GM19025 (cell line): ENCODE data around the gene RPP21.

Experiments used
- ATAC-seq: cut with Tn5 transposase; IDR thresholded peaks from one replicate; pipeline ENCODE4 v1.9.1; 2021; ENCODE audit warnings: mild to moderate bottlenecking, low read depth, moderate library complexity; ENCODE audit not compliant: unreplicated experiment

Gene RPP21

DNA sequence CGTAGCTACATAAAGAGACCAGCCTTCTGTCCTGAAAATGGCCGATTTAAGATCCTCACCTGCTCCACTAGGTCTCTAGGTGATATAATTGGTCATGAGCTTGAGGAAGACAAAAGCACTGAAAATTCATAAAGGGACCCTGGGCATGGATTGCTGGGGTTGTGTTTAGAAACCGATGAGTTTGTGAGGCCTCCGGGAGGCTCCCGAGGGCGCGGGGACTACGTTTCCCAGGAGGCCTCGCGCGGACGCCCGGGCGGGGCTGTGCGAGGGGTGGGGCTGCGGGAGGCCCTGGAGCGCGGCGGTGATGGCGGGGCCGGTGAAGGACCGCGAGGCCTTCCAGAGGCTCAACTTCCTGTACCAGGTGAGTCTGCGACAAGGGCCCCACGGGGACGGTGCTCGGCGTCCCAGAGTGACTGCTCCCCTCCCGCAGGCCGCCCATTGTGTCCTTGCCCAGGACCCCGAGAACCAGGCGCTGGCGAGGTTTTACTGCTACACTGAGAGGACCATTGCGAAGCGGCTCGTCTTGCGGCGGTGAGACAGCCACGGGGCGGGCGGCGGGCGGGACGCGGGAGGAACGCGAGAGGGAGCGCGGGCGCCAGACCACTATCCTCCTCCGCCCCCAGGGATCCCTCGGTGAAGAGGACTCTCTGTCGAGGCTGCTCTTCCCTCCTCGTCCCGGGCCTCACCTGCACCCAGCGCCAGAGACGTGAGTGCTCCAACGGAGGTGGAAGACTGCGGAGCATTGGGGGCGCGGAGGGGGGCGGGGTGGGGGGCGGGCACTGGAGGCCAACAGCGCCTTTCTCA, at the start of gene RPP21:
Gene RPP21, plus strand, starts transcription at position 289 of the 804 bp plus-strand sequence. Its CDS starts 16 bp downstream, at position 305.
- ATAC-seq = peak; percentile 91

DNA sequence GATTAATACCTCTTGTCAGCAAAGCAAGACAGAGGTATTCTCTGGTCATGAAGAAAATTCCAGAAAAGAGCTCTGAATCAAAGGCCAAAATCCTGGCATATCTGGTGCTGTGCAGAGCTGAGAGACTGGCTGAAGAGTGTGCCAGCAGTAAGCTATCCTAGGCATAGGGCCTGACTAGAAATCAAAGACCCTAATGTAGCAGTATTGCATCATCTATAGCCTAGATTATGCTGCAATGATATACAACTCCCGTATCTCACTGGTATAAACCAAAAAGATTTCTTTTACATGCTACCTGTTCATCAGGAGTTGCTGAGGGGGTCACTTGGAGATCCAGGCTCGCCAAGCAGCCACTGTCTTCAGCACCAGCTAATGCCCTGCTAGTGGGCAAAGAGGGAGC, 49.1 kb upstream of the RPP21 start:
- ATAC-seq = no peak

DNA sequence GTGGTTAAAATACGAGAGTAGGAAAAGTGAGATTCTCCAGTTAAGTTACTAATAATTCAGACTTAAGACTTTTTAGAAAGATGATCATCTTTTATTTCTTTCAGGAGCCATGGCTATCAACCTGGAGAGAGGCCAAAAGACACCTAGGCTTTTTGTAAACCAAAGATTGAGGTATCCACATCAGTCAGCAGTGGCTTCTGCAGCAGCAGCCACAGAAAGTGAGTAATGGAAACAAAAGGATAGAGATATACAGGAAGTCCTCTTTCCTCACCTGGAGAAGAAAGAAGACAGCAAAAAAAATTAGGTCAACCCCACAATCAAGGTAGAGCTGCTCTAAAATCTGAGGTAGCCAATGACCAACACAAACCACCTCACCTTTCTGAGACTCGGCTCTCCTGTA, 41.0 kb upstream of the RPP21 start:
- no peak for ATAC-seq

DNA sequence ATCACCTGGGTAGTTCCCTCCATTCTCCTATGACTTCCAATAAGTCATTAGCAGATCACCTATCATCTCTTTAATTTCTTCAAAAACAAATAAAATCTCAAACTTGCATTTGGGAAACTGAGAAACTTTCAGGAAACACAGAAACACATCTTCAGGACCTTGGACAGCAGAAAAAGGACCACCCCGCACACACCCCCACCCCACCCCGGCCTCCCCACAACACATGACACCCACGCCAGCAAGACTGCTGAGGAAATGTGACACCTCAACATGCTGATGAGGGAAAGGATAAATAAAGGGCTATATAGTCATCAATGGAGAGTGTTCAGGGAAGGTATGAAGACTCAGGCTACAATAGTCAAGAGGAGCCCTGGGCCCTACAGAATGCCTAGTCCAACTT, 33.9 kb upstream of the RPP21 start:
- ATAC-seq = no peak

DNA sequence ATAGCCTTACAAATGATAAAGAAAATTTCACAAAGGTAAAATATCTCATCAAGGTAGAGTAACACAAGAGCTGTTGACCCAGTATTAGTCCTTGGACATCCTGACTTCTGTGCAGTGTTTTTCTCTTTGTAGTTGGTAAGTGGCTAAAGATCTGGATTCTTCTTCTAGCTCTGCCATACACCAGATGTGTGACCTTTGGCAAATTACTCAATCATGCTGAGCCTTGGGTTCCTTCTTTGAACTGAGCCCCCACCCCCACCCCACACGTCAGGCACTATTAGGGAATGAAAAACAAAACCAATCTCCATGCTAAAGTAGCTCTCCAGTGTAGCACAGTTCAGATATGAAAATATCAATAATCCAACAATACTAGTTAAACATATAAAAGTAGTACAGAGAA, 33.3 kb upstream of the RPP21 start:
- ATAC-seq = no peak

DNA sequence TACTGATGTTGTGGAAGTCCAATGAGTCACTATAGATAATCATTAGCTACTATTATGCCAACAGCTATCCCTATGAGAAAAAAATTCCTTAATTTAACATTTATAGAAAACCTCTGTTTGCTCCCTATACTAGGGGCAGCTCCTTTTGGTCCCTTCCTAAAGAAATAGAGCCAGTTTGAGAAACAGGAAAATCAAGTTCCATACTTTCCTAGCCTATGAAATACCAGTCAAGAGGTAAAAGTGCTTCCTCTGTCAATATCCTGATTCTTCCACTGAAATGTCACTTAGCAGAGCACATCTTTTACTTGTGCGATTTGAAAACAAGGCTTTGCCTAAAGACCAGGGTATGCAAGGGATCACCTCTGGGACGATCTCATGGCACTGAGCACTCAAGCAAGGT, 32.7 kb upstream of the RPP21 start:
- no peak for ATAC-seq

DNA sequence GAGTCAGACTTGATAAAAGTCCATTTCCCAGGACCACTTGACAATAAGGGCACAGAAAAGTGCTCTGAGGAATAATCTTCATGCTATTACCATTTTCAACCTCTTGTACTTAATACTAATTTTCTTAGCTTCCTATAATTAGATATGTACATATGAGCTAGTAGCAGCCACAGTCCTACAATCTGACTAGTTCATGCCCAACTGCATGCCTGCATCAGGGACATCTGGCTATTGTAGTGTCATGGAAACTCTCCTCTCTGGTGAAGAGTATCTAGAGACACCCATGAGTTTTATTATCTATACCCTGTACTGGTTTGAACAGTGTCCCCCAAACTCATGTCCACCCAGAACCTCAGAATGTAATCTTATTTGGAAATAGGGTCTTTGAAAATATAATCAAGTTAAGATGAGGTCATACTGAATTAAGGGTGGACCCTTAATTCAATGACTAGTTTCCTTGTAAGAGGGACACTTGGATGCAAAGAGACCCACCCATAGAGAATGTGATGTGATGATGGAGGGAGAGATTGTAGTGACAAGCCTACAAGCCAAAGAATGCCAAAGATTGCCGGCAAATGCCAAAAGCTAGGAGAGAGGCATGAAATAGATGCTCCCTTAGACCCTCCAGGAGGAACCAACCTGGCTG, 32.2 kb upstream of the RPP21 start:
- ATAC-seq = no peak

DNA sequence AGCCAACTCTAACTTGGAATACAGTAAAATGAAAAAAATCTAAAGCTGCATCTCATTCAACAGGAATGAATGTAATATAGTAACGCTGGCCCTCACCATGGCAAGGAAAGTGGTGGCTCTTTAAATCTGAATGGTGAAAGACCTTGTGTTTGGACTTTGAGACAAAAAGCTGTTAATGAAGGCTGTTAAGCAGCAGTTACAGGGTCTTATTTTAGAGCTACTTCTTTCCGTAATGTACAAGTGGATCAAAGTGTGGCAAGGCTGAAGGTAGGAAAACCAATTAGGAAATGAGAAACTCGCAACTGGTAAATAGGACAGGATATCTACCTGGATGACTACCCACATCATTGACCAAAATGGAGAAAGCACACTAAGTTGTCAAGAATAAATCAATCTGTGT, 29.8 kb upstream of the RPP21 start:
- ATAC-seq = no peak

DNA sequence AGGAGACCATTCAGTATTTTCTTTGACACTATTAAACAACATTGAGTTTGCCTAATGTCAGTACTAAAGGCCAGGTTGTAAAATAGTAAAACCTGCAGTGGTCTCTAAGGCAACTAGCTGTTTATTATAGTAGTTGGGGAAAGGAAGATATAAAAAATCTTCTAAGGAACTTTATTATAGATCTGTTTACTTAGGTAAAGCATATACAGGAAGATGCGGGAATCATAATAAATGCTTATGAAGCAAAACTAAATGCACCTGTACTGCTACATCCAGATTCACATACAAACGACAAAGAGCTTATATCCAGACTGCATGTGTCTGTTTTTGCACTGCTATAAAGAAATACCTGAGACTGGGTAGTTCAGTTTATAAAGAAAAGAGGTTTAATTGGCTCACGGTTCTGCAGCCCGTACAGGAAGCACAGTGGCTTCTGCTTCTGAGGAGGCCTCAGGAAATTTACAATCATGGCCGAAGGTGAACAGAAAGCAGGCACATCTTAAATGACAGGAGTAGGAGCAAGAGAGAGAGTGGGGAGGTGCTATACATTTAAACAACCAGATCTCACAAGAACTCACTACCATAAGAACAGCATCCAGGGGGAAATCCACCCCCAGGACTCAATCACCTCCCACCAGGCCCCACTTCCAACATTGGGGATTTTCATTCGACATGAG, 26.9 kb upstream of the RPP21 start:
- no peak for ATAC-seq

DNA sequence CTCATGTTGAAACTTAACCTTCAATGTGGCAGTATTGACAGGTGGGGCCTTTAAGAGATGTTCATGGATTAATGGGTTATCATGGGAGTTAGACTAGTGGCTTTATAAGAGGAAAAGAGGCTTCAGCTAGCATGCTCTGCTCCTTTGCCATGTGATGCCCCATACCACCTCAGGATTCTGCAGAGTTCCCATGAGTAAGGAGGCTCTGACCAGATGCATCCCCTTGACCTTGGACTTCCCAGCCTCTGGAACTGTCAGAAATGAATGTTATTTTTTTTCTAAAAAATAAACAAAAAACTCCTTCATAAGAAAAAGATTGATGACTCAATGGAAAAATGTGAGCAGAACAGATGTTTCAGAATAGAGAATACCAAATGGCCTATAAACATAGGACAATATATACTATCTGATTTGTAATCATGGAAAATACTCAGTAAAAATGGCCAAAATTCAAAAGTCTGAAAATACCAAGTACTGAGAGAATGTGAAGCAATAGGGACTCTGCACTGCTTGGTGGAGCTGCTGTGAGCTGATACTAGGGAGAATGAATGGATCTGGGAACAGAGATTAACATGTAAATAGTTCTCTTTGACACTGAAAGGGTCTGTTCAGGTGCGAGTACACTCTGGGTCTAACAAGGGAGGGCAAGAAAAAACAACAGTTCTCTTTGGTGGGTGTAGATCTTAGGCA, 25.7 kb upstream of the RPP21 start:
- ATAC-seq = no peak

DNA sequence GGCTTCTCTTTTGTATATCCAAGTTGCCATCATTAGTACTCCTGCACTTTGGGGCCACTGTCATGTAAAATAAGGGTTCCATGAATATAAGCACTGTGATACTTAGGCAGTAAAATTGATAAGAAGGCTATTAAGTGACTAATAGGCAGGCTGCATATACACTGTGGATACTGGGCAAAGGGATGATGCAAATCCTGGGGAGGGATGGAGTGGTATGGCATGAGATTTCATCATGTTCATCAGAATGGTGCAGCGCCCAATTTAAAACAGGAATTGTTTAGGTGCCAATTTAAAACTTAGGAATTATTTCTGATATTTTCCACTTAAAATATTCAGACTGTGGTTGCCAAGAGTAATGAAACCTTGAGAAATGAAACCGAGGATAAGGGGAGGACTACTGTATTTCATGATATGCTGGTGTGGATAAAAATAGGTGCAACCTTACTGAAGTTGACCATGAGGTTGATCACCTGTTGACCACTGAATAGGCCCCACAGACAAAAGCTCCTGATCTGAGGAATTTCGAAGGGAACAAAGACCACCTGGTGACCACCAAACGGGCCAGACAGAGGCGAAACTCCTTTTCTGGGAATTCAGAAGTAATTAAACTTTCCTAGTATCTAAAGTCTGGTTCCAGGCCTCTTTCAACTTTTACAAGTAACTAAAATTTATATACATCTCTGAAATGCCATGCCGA, 23.1 kb upstream of the RPP21 start:
- no peak for ATAC-seq

DNA sequence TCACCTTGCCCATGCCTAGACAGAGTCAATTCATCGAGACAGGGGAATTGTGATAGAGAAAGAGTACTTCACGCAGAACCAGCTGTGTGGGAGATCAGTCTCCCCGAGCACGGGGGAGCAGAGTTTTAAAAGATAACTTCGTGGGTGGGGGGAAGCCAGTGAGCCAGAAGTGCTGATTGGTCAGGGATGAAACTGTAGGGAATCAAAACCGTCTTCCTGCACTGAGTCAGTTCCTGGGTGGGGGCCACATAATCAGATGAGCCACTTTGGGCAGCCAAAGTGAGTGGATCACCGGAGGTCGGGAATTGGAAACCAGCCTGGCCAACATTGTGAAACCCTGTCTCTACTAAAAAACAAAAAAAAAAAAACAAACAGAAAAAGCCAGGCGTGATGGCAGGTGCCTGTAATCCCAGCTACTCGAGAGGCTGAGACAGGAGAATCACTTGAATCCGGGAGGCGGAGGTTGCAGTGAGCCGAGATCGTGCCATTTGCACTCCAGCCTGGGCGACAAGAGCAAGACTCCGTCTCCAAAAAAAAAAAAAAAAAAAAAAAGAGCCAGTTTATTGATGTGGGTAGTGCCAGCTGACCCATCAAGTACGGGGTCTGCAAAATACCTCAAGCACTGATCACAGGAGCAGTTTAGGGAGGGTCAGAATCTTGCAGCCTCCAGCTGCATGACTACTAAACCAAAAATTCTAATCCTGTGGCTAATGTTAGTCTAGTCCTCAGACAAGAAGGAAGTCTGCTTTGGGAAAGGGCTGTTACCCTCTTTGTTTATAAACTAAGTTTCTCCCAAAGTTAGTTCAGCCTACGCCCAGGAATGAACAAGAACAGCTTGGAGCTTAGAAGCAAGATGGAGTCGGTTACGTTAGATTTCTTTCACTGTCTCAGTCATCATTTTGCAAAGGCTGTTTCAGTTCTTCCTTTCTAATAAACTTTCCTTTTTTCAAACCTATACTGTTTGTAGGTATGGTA, 22.1 kb upstream of the RPP21 start:
- ATAC-seq = no peak

DNA sequence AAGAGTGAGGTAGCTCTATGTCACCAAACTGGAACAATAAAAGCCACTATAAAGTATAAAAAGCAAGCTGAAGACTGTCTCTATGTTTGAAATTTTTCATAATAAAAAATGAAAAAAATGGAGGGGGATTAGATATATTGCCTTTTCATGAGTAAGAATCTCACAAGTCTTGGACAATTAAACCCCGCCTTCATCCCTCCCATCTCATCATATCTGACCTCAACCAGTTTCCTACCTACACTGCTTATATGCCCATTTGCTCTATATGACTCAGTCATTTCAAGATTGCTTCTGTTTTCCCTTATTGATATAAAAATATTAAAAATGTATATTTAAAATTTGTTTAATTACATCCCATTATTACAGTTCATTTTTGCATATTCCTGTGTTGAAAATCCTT, 21.1 kb upstream of the RPP21 start:
- ATAC-seq = no peak

DNA sequence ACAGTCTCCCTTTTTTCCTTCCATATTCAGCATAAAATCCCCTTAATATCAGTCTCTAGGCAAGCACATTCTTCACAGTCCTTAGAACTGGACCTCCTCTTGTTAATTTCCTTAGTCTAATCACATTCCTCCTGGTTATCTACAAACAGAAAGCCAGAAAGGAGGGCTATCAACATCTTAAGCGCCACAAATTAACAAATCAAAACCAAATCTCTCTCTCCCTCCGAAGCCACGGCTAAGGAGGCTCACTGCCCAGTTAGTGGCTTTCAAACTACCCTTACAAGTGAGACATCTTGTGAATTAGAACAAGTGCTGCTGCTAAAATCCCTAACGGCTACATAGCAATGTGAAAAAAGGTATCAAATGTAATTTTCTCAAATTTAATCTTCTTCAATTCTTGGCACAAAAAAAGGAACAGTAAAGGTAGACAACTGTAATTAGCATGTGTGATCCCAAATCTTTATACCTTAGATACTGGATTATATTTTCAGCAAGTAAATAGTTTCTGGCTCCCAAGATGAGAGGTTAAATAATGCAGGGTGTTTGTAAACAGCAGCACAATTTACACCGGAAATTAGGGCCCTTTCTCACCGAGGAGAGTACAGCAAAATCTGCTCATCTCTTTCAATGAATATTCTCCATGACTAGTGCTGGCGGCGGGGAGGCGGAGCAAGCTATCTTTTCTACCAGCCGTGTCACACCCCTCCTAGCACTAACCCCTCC, 19.6 kb upstream of the RPP21 start:
- ATAC-seq = no peak

DNA sequence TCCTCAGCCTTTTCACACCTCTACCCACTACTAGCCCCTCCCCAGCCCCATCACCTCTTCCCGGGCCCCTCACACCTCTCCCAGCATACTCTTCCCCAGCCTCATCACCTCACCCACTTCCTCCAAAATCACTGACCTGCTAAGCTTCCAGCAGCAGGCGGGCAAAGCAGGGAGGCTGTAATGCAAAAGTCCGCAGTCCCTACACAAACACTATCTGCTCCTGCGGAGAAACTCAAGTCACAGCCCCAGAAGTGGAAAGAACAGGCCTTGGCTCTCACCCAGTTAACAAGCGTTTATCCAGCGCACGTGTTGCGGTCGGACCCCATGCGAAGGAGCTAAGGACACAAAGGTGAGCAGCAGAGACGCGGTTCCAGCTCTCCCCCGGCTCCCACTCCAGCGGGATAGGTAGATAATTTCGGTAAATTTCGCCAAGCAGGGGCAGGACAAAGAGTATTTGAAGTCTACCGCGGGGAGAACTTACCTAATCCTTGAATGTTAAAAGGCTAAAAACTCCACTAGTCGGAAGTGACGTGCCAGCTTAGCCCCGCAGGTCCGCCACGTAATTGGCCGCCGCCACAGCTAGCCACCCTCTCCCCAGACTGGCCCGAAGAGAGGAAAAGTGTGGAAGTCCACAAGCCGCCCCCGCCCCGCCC, 19.0 kb upstream of the RPP21 start:
- peak; percentile 36 for ATAC-seq

DNA sequence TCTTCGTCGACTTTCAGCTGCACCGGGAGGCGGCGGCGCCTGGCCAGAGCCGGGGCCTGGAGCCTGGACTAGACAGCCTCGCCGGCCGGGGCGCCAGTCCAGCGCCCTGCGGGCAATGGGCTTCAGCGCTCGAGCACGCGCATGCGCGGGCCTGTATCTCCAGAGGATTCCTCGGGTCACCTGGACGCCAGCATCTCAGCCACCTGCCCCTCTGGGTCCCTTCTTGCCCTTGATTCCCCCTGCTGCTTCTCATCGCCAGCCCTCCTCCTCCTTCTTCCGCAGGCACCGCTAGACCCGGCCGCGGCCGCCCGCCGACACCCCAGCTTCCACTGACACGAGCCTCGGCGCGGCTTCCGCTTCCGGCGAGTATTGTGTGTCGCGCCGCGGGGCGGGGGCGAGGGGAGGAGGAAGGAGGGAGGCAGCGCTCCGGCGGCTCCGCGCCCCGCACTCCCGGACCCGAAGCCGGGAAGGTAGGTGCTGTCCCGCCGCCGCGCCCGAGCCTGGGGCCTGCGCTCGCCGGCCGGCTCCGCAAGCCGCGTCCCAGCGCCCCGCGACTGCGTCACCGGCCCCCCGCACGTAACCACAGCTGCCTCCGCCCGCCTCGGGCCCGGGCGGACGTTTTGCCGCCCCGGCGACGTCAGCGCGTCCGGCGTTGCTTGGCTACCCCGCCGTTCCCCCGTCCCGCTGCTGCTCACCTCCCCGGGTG, 18.3 kb upstream of the RPP21 start, which contains the start of gene TRIM39:
Gene TRIM39, plus strand, starts transcription at position 402 of the 706 bp plus-strand sequence. CDS start 2,391 bp downstream, outside the sequence.
- ATAC-seq = peak; percentile 76

DNA sequence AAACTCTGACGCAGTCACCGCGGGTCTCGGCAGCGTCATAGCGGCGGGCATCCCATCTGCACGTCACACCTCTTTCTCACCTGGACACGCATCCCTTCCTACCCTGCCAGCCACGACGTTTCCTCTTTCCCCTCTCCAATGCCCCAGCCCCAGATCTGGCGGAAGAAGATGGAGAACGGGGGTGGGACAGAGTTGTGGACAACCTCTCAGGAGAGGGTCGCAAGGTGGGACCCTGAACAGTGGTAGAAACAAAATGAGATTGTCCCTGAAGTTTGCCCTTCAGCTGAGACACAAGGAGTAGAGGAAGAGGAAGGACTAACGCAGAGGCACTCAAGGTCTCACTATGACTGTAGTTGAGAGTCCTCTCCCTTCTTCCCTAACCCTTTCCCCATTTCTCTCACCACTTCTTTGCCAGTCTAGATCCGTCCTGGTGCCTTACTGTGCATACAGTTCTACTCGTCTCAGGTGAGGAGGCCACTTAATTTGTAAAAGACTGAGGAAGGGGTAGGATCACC, 17.7 kb upstream of the RPP21 start:
- ATAC-seq = no peak
